ENCODE data around the gene SNX30. TPM values are rescaled to one million over a fixed set of nuclear protein-coding genes. Genes with fewer than 3 reads are reported as not detected.
A peak's percentile ranks its signal among the peaks of the same experiment; 100 is the strongest.

The SNX30 gene
- polyA plus RNA-seq, 1 of the 3 experiments (the other 2 are of a cell fraction): 2.7 TPM

DNA sequence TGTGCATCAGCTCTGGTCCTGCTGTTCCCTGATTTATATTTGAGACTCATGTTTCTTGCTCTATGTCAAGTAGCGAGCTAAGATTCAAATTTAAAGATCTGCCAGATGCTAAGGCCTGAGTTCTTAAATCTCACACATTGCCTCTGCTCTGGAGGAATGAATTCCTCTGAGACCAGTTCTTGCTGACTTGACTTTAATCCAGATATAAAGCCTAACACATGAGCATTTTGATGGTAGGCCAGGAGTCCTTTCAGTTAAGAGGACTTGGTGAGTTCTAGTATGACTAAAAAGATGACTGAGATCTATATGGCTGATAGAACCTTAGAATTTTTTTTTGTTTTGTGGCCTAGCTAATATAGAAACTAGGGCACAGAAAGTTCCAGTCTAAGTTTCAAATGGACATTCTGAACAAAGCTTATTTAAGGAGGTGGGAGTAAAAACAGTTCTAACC is 31.3 kb upstream of the SNX30 start:
- no peak for DNase-seq
- POLR2A ChIA-PET: interaction anchor here (1.3 kb wide), 1 partner anchor 233 kb away, joined by 3 read pairs; the partner anchor contains the start of gene KIAA1958
- Histone ChIP-seq H3K36me3 (replicated peaks in 1 of 2; ENCODE audit: control insufficient read depth in 1 of 2, insufficient read depth in 2 of 2, low read length in 1 of 2) (peaks cover 2% of the 10 kb centered on the region in 2 experiments), H3K27me3 (ENCODE audit: insufficient read depth) (no peaks in the 10 kb centered on the region), H3K4me2 (no peak overlapping the region), H3K27ac (ENCODE audit: low read depth in 2 of 2, low read length in 1 of 2) (no peak overlapping the region), H2AFZ (ENCODE audit: low read depth) (peak overlapping the region; percentile 12; the same call in 1 of the 2 replicates), H4K20me1 (ENCODE audit: insufficient read depth) (no peaks in the 10 kb centered on the region), H3F3A (replicated peaks; ENCODE audit: insufficient read depth) (peaks cover 23% of the 10 kb centered on the region), H3K4me1 (ENCODE audit: control insufficient read depth in 1 of 2, insufficient read depth in 2 of 2, low read depth in 1 of 2, low read length in 1 of 2) (peaks cover 0 to 8% of the 10 kb centered on the region in 2 experiments; a peak in 2 of 4 replicates), H3K9ac (no peak overlapping the region), H3K9me3 (no peaks in the 10 kb centered on the region), H3K4me3 (ENCODE audit: low read depth in 2 of 2, low read length in 1 of 2) (no peak overlapping the region), H3K79me2 (ENCODE audit: insufficient read depth) (peaks cover 33% of the 10 kb centered on the region), H3K9me2 (no peaks in the 10 kb centered on the region)
- TF ChIP-seq SMC3 (IDR thresholded peaks at IDR 0.05; ENCODE audit: low read depth, low read length): no peak
- TF ChIP-seq MAX (IDR thresholded peaks at IDR 0.05; ENCODE audit: low read depth): no peak
- TF ChIP-seq IRF3 (IDR thresholded peaks at IDR 0.05; ENCODE audit: low read depth, low read length): no peak
- TF ChIP-seq RFX5 (IDR thresholded peaks at IDR 0.05; ENCODE audit: low read length): no peak
- TF ChIP-seq YY1 (IDR thresholded peaks at IDR 0.05; ENCODE audit: low read depth): no peak
- no peak for TF ChIP-seq ZBTB33 (IDR thresholded peaks at IDR 0.05; ENCODE audit: borderline replicate concordance, low read depth)
- TF ChIP-seq RXRA (IDR thresholded peaks at IDR 0.05; ENCODE audit: borderline replicate concordance, low read depth): no peak
- TF ChIP-seq EP300 (IDR thresholded peaks at IDR 0.05; ENCODE audit: borderline replicate concordance in 1 of 2, low read depth in 1 of 2, low read length in 1 of 2): no peak
- TF ChIP-seq, protein P1, sequence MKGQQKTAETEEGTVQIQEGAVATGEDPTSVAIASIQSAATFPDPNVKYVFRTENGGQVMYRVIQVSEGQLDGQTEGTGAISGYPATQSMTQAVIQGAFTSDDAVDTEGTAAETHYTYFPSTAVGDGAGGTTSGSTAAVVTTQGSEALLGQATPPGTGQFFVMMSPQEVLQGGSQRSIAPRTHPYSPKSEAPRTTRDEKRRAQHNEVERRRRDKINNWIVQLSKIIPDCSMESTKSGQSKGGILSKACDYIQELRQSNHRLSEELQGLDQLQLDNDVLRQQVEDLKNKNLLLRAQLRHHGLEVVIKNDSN (IDR thresholded peaks at IDR 0.05; ENCODE audit: borderline replicate concordance, low read depth): no peak
- WGBS (ENCODE audit: low lambda C conversion rate): 95% methylated on average over 1 of the region's 1 CpG
- CTCF ChIA-PET: interaction anchor here (1.2 to 4.8 kb wide), 7 partner anchors 10 to 101 kb away, joined by 3 to 24 read pairs (median 6); no protein-coding TSS in a partner anchor

DNA sequence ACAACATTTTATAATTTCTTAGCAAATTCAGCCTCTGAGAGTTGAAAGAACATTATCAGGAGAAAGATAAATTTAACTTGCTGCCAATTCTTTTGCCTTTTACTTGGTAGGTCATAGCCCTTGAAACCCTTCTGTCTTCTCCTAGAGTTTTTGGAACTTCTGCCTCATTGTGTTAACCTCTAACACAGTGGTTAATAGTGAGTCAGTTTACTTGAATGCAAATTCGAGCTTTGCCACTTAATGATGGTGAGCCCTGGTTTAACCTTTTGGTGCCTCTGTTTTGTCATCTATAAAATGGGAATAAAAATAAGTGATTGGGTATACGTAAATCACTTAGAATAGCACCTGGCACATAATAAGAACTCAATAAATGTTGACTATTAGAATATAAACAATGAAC is 30.9 kb upstream of the SNX30 start:
- CTCF ChIA-PET: interaction anchor here (1.2 to 4.8 kb wide), 5 partner anchors 9 to 32 kb away, joined by 3 to 24 read pairs (median 6); no protein-coding TSS in a partner anchor
- peaks cover 0 to under 1% of the 10 kb centered on the region in 2 experiments for H3K36me3 ChIP-seq (replicated peaks in 1 of 2; ENCODE audit: control insufficient read depth in 1 of 2, insufficient read depth in 2 of 2, low read length in 1 of 2)
- TF ChIP-seq, protein P2, sequence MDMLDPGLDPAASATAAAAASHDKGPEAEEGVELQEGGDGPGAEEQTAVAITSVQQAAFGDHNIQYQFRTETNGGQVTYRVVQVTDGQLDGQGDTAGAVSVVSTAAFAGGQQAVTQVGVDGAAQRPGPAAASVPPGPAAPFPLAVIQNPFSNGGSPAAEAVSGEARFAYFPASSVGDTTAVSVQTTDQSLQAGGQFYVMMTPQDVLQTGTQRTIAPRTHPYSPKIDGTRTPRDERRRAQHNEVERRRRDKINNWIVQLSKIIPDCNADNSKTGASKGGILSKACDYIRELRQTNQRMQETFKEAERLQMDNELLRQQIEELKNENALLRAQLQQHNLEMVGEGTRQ (IDR thresholded peaks at IDR 0.05; ENCODE audit: borderline replicate concordance, low read depth, low read length): no peak
- TF ChIP-seq CHD2 (IDR thresholded peaks at IDR 0.05; ENCODE audit: low read length, partially characterized antibody) (no peak), ZBTB33 (IDR thresholded peaks at IDR 0.05; ENCODE audit: borderline replicate concordance, low read depth) (no peak), NRF1 (IDR thresholded peaks at IDR 0.05; ENCODE audit: low read depth, low read length) (no peak), JUND (IDR thresholded peaks at IDR 0.05) (no peak), TAF1 (IDR thresholded peaks at IDR 0.05; ENCODE audit: borderline replicate concordance, low read depth, low read length) (no peak), RCOR1 (IDR thresholded peaks at IDR 0.05; ENCODE audit: low read length) (no peak), TCF12 (IDR thresholded peaks at IDR 0.05) (no peak), POLR2AphosphoS5 (IDR thresholded peaks at IDR 0.05; ENCODE audit: low read depth, low read length) (no peak), RXRA (IDR thresholded peaks at IDR 0.05; ENCODE audit: borderline replicate concordance, low read depth) (no peak)
- TF ChIP-seq, protein P3, sequence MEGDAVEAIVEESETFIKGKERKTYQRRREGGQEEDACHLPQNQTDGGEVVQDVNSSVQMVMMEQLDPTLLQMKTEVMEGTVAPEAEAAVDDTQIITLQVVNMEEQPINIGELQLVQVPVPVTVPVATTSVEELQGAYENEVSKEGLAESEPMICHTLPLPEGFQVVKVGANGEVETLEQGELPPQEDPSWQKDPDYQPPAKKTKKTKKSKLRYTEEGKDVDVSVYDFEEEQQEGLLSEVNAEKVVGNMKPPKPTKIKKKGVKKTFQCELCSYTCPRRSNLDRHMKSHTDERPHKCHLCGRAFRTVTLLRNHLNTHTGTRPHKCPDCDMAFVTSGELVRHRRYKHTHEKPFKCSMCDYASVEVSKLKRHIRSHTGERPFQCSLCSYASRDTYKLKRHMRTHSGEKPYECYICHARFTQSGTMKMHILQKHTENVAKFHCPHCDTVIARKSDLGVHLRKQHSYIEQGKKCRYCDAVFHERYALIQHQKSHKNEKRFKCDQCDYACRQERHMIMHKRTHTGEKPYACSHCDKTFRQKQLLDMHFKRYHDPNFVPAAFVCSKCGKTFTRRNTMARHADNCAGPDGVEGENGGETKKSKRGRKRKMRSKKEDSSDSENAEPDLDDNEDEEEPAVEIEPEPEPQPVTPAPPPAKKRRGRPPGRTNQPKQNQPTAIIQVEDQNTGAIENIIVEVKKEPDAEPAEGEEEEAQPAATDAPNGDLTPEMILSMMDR (IDR thresholded peaks at IDR 0.05): no peak

More for the DNA sequence above, 30.9 kb upstream of the SNX30 start:
- no peak overlapping the region for H3K4me2 ChIP-seq
- H3K9ac ChIP-seq: no peak overlapping the region
- peak overlapping the region; percentile 12; the same call in 1 of the 2 replicates for H2AFZ ChIP-seq (ENCODE audit: low read depth)
- H3K9me2 ChIP-seq: no peaks in the 10 kb centered on the region
- WGBS (ENCODE audit: low lambda C conversion rate): 73% methylated on average over 2 of the region's 2 CpGs
- POLR2A ChIA-PET: no interaction called here
- H3K9me3 ChIP-seq: no peaks in the 10 kb centered on the region
- peaks cover 22% of the 10 kb centered on the region for H3F3A ChIP-seq (replicated peaks; ENCODE audit: insufficient read depth)
- no peaks in the 10 kb centered on the region for H4K20me1 ChIP-seq (ENCODE audit: insufficient read depth)
- H3K27me3 ChIP-seq (ENCODE audit: insufficient read depth): no peaks in the 10 kb centered on the region
- H3K79me2 ChIP-seq (ENCODE audit: insufficient read depth): peaks cover 28% of the 10 kb centered on the region
- H3K27ac ChIP-seq (ENCODE audit: low read depth in 2 of 2, low read length in 1 of 2): no peak overlapping the region
- no peak for DNase-seq
- H3K4me3 ChIP-seq (ENCODE audit: low read depth in 2 of 2, low read length in 1 of 2): no peak overlapping the region
- peaks cover 0 to 8% of the 10 kb centered on the region in 2 experiments; a peak in 2 of 4 replicates for H3K4me1 ChIP-seq (ENCODE audit: control insufficient read depth in 1 of 2, insufficient read depth in 2 of 2, low read depth in 1 of 2, low read length in 1 of 2)

All from SK-N-SH (cell line).